ENCODE measurements around the gene GSTM1. TPM values are rescaled to one million over a fixed set of nuclear protein-coding genes. Genes with fewer than 3 reads are reported as not detected.

The GSTM1 gene
- total RNA-seq, 4 donors from 2014 or later: 23.1 TPM; not detected in 3

GRCh38 chr1:109724933-109725332, 37.3 kb downstream of the GSTM1 start:
- H3K4me3 ChIP-seq: no peak overlapping the region
- WGBS: 95% methylated on average over 5 of the region's 5 CpGs
- H3K36me3 ChIP-seq: no peaks in the 10 kb centered on the region
- H3K4me1 ChIP-seq: peaks cover 0 to 4% (median 0%) of the 10 kb centered on the region in 4 donors
- TF ChIP-seq POLR2AphosphoS5 (IDR thresholded peaks at IDR 0.05): no peak
- TF ChIP-seq EP300 (IDR thresholded peaks at IDR 0.05): no peak
- no peak for TF ChIP-seq POLR2A (IDR thresholded peaks at IDR 0.05; ENCODE audit: low read depth)
- intact Hi-C loops (cut with DNase I): no loop called here
- H3K27ac ChIP-seq (replicated peaks in 1 of 4): no peak overlapping the region
- DNase-seq (ENCODE audit: extremely low spot score): no peak
- no peaks in the 10 kb centered on the region for H3K9me3 ChIP-seq
- H3K27me3 ChIP-seq: no peaks in the 10 kb centered on the region

GRCh38 chr1:109725510-109725909, 37.9 kb downstream of the GSTM1 start:
- intact Hi-C loops (cut with DNase I): no loop called here

GRCh38 chr1:109726007-109726406, 38.4 kb downstream of the GSTM1 start:
- Histone ChIP-seq H3K4me1 (peaks cover 0 to 4% (median 0%) of the 10 kb centered on the region in 4 donors), H3K9me3 (no peaks in the 10 kb centered on the region), H3K36me3 (no peaks in the 10 kb centered on the region), H3K27ac (replicated peaks in 1 of 4) (no peak overlapping the region), H3K27me3 (no peaks in the 10 kb centered on the region), H3K4me3 (no peak overlapping the region)
- no peak for DNase-seq (ENCODE audit: extremely low spot score)
- WGBS: 77% methylated on average over 1 of the region's 1 CpG
- intact Hi-C loops (cut with DNase I): no loop called here
- TF ChIP-seq POLR2A (IDR thresholded peaks at IDR 0.05; ENCODE audit: low read depth) (no peak), CTCF (IDR thresholded peaks at IDR 0.05) (no peak), POLR2AphosphoS5 (IDR thresholded peaks at IDR 0.05) (no peak), EP300 (IDR thresholded peaks at IDR 0.05) (no peak)

More at GRCh38 chr1:109725510-109725909, 37.9 kb downstream of the GSTM1 start:
- Histone ChIP-seq H3K27me3 (no peaks in the 10 kb centered on the region), H3K9me3 (no peaks in the 10 kb centered on the region), H3K4me1 (peaks cover 0 to 4% (median 0%) of the 10 kb centered on the region in 4 donors), H3K36me3 (no peaks in the 10 kb centered on the region), H3K27ac (replicated peaks in 1 of 4) (no peak overlapping the region), H3K4me3 (no peak overlapping the region)
- no peak for TF ChIP-seq POLR2A (IDR thresholded peaks at IDR 0.05; ENCODE audit: low read depth)
- TF ChIP-seq CTCF (IDR thresholded peaks at IDR 0.05): no peak
- no peak for TF ChIP-seq EP300 (IDR thresholded peaks at IDR 0.05)
- TF ChIP-seq POLR2AphosphoS5 (IDR thresholded peaks at IDR 0.05): no peak
- WGBS: 92% methylated on average over 4 of the region's 4 CpGs
- no peak for DNase-seq (ENCODE audit: extremely low spot score)

GRCh38 chr1:109726728-109727373, 39.2 kb downstream of the GSTM1 start:
- intact Hi-C loops (cut with DNase I): no loop called here
- Histone ChIP-seq H3K27me3 (no peaks in the 10 kb centered on the region), H3K36me3 (no peaks in the 10 kb centered on the region), H3K4me1 (peaks cover 0 to 4% (median 0%) of the 10 kb centered on the region in 4 donors), H3K9me3 (no peaks in the 10 kb centered on the region), H3K4me3 (no peak overlapping the region), H3K27ac (replicated peaks in 1 of 4) (no peak overlapping the region)
- no peak for DNase-seq (ENCODE audit: extremely low spot score)
- TF ChIP-seq CTCF (IDR thresholded peaks at IDR 0.05): no peak
- TF ChIP-seq EP300 (IDR thresholded peaks at IDR 0.05): no peak
- TF ChIP-seq POLR2AphosphoS5 (IDR thresholded peaks at IDR 0.05): no peak
- no peak for TF ChIP-seq POLR2A (IDR thresholded peaks at IDR 0.05; ENCODE audit: low read depth)
- WGBS: 86% methylated on average over 12 of the region's 12 CpGs

- H3K4me1 ChIP-seq: no peaks in the 10 kb centered on the region
- H3K27ac ChIP-seq (replicated peaks in 1 of 4): no peak overlapping the region
- intact Hi-C loops (cut with DNase I): no loop called here
- no peak for DNase-seq (ENCODE audit: extremely low spot score)
- no peaks in the 10 kb centered on the region for H3K36me3 ChIP-seq
- 88% methylated on average over 5 of the region's 7 CpGs for WGBS
- TF ChIP-seq POLR2A (IDR thresholded peaks at IDR 0.05; ENCODE audit: low read depth) (no peak), CTCF (IDR thresholded peaks at IDR 0.05) (no peak), POLR2AphosphoS5 (IDR thresholded peaks at IDR 0.05) (no peak), EP300 (IDR thresholded peaks at IDR 0.05) (no peak)
- no peaks in the 10 kb centered on the region for H3K27me3 ChIP-seq
- no peaks in the 10 kb centered on the region for H3K9me3 ChIP-seq
- no peak overlapping the region for H3K4me3 ChIP-seq
Measured at GRCh38 chr1:109728870-109729269, 41.3 kb downstream of the GSTM1 start.
